ENCODE data around the gene RPF1.

The RPF1 gene

DNA sequence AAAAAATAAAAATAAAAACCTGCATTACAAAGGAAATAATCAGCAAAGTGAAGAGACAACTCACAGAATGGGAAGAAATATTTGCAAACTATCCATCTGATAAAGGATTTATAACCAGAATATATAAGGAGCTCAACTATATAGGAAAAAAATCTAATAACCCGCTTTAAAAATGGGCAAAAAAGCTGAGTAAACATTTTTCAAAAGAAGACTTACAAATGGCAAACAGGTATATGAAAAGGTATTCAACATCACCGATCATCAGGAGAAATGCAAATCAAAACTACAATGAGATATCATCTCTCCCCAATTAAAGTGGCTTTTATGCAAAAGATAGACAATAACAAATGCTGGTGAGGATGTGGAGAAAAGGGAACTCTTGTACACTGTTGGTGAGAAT, 31.1 kb downstream of the RPF1 start:
- DNase-seq (ENCODE audit: low spot score) = no peak
- in situ Hi-C loops (cut with MboI; ENCODE audit: low sequenced_read_pairs, unreplicated experiment) = no loop called here
- TF ChIP-seq, protein P1, sequence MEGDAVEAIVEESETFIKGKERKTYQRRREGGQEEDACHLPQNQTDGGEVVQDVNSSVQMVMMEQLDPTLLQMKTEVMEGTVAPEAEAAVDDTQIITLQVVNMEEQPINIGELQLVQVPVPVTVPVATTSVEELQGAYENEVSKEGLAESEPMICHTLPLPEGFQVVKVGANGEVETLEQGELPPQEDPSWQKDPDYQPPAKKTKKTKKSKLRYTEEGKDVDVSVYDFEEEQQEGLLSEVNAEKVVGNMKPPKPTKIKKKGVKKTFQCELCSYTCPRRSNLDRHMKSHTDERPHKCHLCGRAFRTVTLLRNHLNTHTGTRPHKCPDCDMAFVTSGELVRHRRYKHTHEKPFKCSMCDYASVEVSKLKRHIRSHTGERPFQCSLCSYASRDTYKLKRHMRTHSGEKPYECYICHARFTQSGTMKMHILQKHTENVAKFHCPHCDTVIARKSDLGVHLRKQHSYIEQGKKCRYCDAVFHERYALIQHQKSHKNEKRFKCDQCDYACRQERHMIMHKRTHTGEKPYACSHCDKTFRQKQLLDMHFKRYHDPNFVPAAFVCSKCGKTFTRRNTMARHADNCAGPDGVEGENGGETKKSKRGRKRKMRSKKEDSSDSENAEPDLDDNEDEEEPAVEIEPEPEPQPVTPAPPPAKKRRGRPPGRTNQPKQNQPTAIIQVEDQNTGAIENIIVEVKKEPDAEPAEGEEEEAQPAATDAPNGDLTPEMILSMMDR (IDR thresholded peaks at IDR 0.05; ENCODE audit: borderline replicate concordance, control extremely low read depth, extremely low read depth, insufficient read depth, missing control alignments) = no peak

DNA sequence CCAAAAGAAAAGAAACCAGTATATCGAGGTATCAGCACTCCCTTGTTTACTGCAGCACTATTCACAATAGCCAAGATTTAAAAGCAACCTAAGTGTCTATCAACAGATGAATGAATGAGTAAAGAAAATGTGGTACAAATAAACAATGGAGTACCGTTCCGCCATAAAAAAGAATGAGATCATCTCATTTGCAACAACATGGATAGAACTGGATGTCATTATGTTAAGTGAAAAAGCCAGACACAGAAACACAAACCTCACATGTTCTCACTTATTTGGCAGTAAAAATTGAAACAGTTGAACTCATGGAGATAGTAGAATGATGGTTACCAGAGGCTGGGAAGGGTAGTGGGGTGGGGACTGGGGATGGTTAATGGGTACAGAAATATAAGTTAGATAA, 31.6 kb downstream of the RPF1 start:
- in situ Hi-C loops (cut with MboI; ENCODE audit: low sequenced_read_pairs, unreplicated experiment) = no loop called here
- DNase-seq (ENCODE audit: low spot score) = no peak
- TF ChIP-seq, protein P1 (IDR thresholded peaks at IDR 0.05; ENCODE audit: borderline replicate concordance, control extremely low read depth, extremely low read depth, insufficient read depth, missing control alignments) = no peak

DNA sequence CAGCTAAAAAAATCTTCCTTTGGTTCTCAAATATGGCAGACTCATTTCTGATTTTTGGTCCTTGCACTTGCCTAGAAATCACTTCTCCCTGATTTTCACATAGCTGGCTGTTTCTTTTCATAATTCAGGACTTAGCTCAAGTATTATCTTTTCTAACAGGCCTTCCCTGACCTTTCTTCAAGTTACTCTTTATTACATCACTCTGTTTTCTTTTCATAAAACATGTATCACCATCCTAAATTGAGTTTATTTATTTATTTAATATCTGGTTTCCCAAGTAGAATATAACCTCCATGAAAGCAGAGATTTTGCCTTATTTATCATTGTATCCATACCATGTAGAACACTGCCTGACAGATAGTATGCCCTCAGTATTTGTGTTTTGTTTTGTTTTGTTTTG, 45.5 kb downstream of the RPF1 start:
- DNase-seq (ENCODE audit: low spot score) = no peak
- TF ChIP-seq, protein P1 (IDR thresholded peaks at IDR 0.05; ENCODE audit: borderline replicate concordance, control extremely low read depth, extremely low read depth, insufficient read depth, missing control alignments) = no peak
- in situ Hi-C loops (cut with MboI; ENCODE audit: low sequenced_read_pairs, unreplicated experiment) = no loop called here

DNA sequence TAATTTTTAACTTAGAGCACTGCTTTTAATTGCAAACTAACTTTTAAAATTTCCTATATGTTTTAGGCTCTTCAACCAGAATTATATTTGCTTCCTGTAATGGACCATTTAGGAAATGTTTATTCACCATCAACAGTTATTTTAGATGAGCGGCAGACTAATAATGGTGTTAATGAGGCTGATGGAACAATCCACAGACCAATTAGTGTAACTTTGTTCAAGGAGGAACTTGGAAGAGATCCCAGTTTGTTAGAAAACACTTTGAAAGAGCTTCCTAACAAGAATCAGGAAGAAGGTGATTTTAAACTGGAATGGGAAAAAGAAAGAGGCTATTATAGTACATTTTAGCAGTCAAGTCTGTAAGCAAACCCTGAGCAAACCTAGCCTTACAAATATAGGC, 46.7 kb downstream of the RPF1 start:
- DNase-seq (ENCODE audit: low spot score) = no peak
- in situ Hi-C loops (cut with MboI; ENCODE audit: low sequenced_read_pairs, unreplicated experiment) = no loop called here
- TF ChIP-seq, protein P1 (IDR thresholded peaks at IDR 0.05; ENCODE audit: borderline replicate concordance, control extremely low read depth, extremely low read depth, insufficient read depth, missing control alignments) = no peak

DNA sequence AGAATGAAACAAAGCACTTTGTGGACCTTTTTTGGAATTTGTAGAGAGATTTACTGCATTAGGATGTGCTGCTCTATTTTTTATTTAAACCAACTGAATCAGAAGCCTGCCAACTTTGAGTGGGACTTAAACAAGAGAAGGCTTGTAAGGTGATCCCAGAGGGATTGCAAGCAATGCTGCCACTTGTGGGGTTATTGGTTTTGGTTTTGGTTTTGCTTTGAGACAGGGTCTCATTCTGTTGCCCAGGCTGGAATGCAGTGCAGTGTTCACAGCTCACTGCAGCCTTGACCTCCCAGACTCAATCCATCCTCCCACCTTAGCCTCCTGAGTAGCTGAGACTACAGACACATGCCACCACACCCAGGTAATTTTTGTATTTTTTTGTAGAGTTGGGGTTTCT, 59.5 kb downstream of the RPF1 start:
- DNase-seq (ENCODE audit: low spot score) = no peak
- in situ Hi-C loops (cut with MboI; ENCODE audit: low sequenced_read_pairs, unreplicated experiment) = no loop called here
- TF ChIP-seq, protein P1 (IDR thresholded peaks at IDR 0.05; ENCODE audit: borderline replicate concordance, control extremely low read depth, extremely low read depth, insufficient read depth, missing control alignments) = no peak

DNA sequence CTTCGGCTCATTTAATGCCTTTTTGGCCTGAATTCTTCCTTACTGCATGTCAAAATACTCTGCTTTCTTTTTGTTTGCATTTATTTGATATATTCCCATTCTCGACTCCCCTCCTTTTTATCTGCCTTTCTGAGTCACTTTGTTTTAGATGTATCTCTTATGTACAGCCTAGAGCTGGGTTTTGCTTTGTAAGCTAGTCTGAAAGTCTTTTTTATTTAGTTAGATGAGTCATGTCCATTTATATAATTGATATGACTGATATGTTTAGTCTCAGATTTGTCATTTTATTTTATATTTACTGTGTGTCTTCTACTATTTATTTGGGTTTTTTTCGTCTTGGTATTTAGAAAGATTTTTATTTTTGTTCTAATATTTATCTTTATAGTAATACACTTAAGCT, 60.9 kb downstream of the RPF1 start:
- DNase-seq (ENCODE audit: low spot score) = no peak
- in situ Hi-C loops (cut with MboI; ENCODE audit: low sequenced_read_pairs, unreplicated experiment) = no loop called here
- TF ChIP-seq, protein P1 (IDR thresholded peaks at IDR 0.05; ENCODE audit: borderline replicate concordance, control extremely low read depth, extremely low read depth, insufficient read depth, missing control alignments) = no peak

DNA sequence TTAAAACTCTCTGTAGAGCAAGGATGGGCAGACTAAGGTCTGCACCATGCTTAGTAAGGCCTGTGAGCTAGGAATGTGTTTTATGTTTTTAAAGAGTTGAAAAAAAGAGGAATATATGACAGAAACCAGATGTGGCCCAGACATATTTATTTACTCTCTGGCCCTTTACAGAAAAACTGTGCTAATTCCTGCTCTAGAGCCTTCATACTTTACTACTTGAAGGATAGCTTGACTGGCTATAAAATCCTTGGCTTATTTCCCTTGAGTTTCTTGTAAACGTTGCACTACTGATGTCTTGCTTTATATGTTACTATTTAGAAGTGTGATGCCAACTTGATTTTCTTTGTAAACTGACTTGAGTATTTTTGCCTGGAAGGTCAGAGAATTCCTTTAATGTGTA, 61.7 kb downstream of the RPF1 start:
- TF ChIP-seq, protein P1 (IDR thresholded peaks at IDR 0.05; ENCODE audit: borderline replicate concordance, control extremely low read depth, extremely low read depth, insufficient read depth, missing control alignments) = no peak
- no peak for DNase-seq (ENCODE audit: low spot score)
- in situ Hi-C loops (cut with MboI; ENCODE audit: low sequenced_read_pairs, unreplicated experiment) = no loop called here

All from GM13976 (cell line).